Measurements from ENCODE around the gene CDT1.
A peak's percentile ranks its signal among the peaks of the same experiment; 100 is the strongest.

The CDT1 gene

DNA sequence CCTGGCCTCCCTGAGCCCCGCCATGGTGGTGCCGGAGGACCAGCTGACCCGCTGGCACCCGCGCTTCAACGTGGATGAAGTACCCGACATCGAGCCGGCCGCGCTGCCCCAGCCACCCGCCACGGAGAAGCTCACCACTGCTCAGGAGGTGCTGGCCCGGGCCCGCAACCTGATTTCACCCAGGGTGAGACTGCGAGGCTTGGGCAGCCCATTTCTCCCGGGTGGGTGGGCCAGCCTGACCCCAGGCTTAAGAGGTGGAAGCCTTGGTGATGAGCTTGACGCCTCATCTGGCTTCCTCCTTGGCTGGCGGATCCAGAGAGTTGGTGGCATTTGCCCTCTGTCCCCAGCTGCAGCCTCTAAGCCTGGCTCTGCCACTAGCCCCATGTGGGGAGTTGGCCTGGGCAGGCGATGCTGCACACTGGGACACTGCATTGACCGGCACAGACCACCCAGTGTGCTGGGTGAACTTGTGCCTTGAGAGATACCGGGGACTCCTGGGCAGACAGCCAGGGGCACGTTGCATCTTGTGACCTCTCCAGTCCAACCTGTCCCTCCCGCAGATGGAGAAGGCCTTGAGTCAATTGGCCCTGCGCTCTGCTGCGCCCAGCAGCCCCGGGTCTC, 3.0 kb downstream of the CDT1 start:
- Histone ChIP-seq H3K9me3 (replicated peaks in 1 of 2; ENCODE audit: control insufficient read depth in 2 of 2, insufficient read depth in 1 of 2, low read depth in 1 of 2, low read length in 2 of 2) (peaks cover 0 to 2% of the 10 kb centered on the region in 2 donors), H3K4me2 (ENCODE audit: insufficient read depth, low read length, poor library complexity, severe bottlenecking) (no peak overlapping the region), H3K9ac (ENCODE audit: low read depth, low read length, poor library complexity) (peak overlapping the region; percentile 30), H4K91ac (ENCODE audit: low read depth, low read length, poor library complexity) (no peak overlapping the region), H3K23ac (ENCODE audit: low read depth, low read length, poor library complexity) (peak overlapping the region; percentile 50), H3K27ac (replicated peaks; ENCODE audit: low read length) (peak overlapping the region; percentile 46), H4K8ac (ENCODE audit: low read depth, low read length) (peak overlapping the region; percentile 48), H3K79me1 (ENCODE audit: low read depth, low read length) (peaks cover 53% of the 10 kb centered on the region), H3K18ac (ENCODE audit: low read length) (no peak overlapping the region), H3K4me1 (ENCODE audit: control insufficient read depth in 2 of 2, insufficient read depth in 1 of 2, low read depth in 1 of 2, low read length in 2 of 2) (peaks cover 17 to 21% of the 10 kb centered on the region in 2 donors), H2BK12ac (ENCODE audit: low read length) (no peak overlapping the region), H2AFZ (ENCODE audit: low read length) (no peak overlapping the region), H2BK15ac (ENCODE audit: low read length) (no peak overlapping the region), H3K4ac (ENCODE audit: low read length) (no peak overlapping the region), H2AK5ac (ENCODE audit: low read depth, low read length) (no peak overlapping the region), H2BK5ac (ENCODE audit: low read length) (peak overlapping the region; percentile 82), H3K27me3 (ENCODE audit: control insufficient read depth in 3 of 3, insufficient read depth in 3 of 3, low read depth in 1 of 3, low read length in 3 of 3) (no peaks in the 10 kb centered on the region), H3K4me3 (ENCODE audit: low read length in 2 of 2) (no peak overlapping the region), H2BK120ac (ENCODE audit: low read depth, low read length) (no peak overlapping the region), H3K36me3 (replicated peaks in 1 of 2; ENCODE audit: control insufficient read depth in 2 of 2, insufficient read depth in 2 of 2, low read length in 2 of 2) (peaks cover 52 to 62% of the 10 kb centered on the region in 2 donors), H3K14ac (ENCODE audit: low read length) (no peak overlapping the region)
- no CpG with 5 or more reads among the region's 27 CpGs for WGBS, 2 donors (ENCODE audit: extremely low coverage in 2 of 2, insufficient read length in 2 of 2, insufficient replicate concordance in 1 of 2)
- no peak for DNase-seq (ENCODE audit: low spot score)

DNA sequence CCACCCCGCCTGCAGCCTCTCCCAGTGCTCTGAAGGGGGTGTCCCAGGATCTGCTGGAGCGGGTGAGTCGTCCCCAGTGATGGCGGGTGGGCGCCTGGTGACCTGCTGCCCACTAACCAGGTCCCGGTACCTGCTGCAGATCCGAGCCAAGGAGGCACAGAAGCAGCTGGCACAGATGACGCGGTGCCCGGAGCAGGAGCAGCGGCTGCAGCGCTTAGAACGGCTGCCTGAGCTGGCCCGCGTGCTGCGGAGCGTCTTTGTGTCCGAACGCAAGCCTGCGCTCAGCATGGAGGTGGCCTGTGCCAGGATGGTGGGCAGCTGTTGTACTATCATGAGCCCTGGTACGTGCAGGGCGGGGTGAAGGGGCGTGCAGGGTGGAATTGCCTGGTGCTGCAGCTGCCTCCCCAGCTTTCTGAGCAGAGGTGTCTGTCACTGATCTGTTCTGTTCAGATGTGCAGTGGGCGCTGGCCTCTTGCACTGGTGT, 3.6 kb downstream of the CDT1 start:
- no peak overlapping the region for H2AK5ac ChIP-seq (ENCODE audit: low read depth, low read length)
- no peak overlapping the region for H3K18ac ChIP-seq (ENCODE audit: low read length)
- peak overlapping the region; percentile 50 for H3K23ac ChIP-seq (ENCODE audit: low read depth, low read length, poor library complexity)
- H2AFZ ChIP-seq (ENCODE audit: low read length): no peak overlapping the region
- no peak overlapping the region for H4K91ac ChIP-seq (ENCODE audit: low read depth, low read length, poor library complexity)
- peaks cover 52 to 62% of the 10 kb centered on the region in 2 donors for H3K36me3 ChIP-seq (replicated peaks in 1 of 2; ENCODE audit: control insufficient read depth in 2 of 2, insufficient read depth in 2 of 2, low read length in 2 of 2)
- no peak overlapping the region for H2BK12ac ChIP-seq (ENCODE audit: low read length)
- H3K4ac ChIP-seq (ENCODE audit: low read length): no peak overlapping the region
- no CpG with 5 or more reads among the region's 24 CpGs for WGBS, 2 donors (ENCODE audit: extremely low coverage in 2 of 2, insufficient read length in 2 of 2, insufficient replicate concordance in 1 of 2)
- H3K79me1 ChIP-seq (ENCODE audit: low read depth, low read length): peaks cover 53% of the 10 kb centered on the region
- no peak overlapping the region for H3K4me2 ChIP-seq (ENCODE audit: insufficient read depth, low read length, poor library complexity, severe bottlenecking)
- H3K27me3 ChIP-seq (ENCODE audit: control insufficient read depth in 3 of 3, insufficient read depth in 3 of 3, low read depth in 1 of 3, low read length in 3 of 3): no peaks in the 10 kb centered on the region
- H2BK15ac ChIP-seq (ENCODE audit: low read length): no peak overlapping the region
- peak overlapping the region; percentile 46 for H3K27ac ChIP-seq (replicated peaks; ENCODE audit: low read length)
- no peak overlapping the region for H3K9ac ChIP-seq (ENCODE audit: low read depth, low read length, poor library complexity)
- H3K14ac ChIP-seq (ENCODE audit: low read length): no peak overlapping the region
- H4K8ac ChIP-seq (ENCODE audit: low read depth, low read length): peak overlapping the region; percentile 65
- peaks cover 17 to 21% of the 10 kb centered on the region in 2 donors for H3K4me1 ChIP-seq (ENCODE audit: control insufficient read depth in 2 of 2, insufficient read depth in 1 of 2, low read depth in 1 of 2, low read length in 2 of 2)
- H2BK5ac ChIP-seq (ENCODE audit: low read length): no peak overlapping the region
- H3K9me3 ChIP-seq (replicated peaks in 1 of 2; ENCODE audit: control insufficient read depth in 2 of 2, insufficient read depth in 1 of 2, low read depth in 1 of 2, low read length in 2 of 2): peaks cover 2 to 3% of the 10 kb centered on the region in 2 donors
- no peak overlapping the region for H3K4me3 ChIP-seq (ENCODE audit: low read length in 2 of 2)
- DNase-seq (ENCODE audit: low spot score): no peak
- H2BK120ac ChIP-seq (ENCODE audit: low read depth, low read length): no peak overlapping the region

DNA sequence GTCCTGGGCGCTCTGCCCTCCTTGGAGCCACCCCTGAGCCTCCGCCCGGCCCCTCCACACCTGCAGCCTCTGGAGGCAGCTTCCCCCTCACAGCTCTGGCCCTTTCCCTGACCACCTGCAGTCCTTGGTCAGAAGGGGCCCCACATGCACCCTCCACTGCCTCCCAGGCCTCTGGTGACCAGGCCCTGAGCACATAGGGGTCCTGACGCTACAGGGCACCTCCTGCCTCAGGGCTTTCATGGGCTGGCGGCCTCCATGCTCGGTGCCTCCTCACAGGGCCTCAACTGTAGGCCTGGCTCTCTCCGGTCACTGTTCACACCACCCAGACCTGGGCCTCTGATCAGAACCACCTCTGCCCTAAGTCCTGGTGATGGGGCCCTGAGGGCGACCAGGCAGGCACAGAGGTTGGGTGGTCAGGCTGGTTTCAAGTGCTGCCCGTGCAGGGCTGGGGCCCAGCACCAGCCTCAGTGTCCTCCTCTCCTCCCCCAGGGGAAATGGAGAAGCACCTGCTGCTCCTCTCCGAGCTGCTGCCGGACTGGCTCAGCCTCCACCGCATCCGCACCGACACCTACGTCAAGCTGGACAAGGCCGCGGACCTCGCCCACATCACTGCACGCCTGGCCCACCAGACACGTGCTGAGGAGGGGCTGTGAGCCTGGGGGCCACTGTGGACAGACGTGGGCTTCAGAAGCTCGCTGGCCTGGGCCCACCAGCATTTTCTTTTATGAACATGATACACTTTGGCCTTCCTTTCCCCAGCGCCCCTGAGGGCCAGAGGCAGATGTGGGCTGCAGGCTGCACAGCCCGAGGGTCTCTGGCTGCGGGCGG, 4.3 kb downstream of the CDT1 start:
- Histone ChIP-seq H2AK5ac (ENCODE audit: low read depth, low read length) (no peak overlapping the region), H2BK5ac (ENCODE audit: low read length) (peak overlapping the region; percentile 39), H3K4me2 (ENCODE audit: insufficient read depth, low read length, poor library complexity, severe bottlenecking) (no peak overlapping the region), H2BK12ac (ENCODE audit: low read length) (no peak overlapping the region), H3K4me1 (ENCODE audit: control insufficient read depth in 2 of 2, insufficient read depth in 1 of 2, low read depth in 1 of 2, low read length in 2 of 2) (peaks cover 17 to 21% of the 10 kb centered on the region in 2 donors), H2BK120ac (ENCODE audit: low read depth, low read length) (no peak overlapping the region), H2BK15ac (ENCODE audit: low read length) (no peak overlapping the region), H3K9ac (ENCODE audit: low read depth, low read length, poor library complexity) (peak overlapping the region; percentile 50), H4K91ac (ENCODE audit: low read depth, low read length, poor library complexity) (no peak overlapping the region), H3K14ac (ENCODE audit: low read length) (no peak overlapping the region), H3K9me3 (replicated peaks in 1 of 2; ENCODE audit: control insufficient read depth in 2 of 2, insufficient read depth in 1 of 2, low read depth in 1 of 2, low read length in 2 of 2) (peaks cover 2 to 8% of the 10 kb centered on the region in 2 donors), H3K18ac (ENCODE audit: low read length) (no peak overlapping the region), H3K27ac (replicated peaks; ENCODE audit: low read length) (no peak overlapping the region), H3K27me3 (ENCODE audit: control insufficient read depth in 3 of 3, insufficient read depth in 3 of 3, low read depth in 1 of 3, low read length in 3 of 3) (no peaks in the 10 kb centered on the region), H4K8ac (ENCODE audit: low read depth, low read length) (no peak overlapping the region), H2AFZ (ENCODE audit: low read length) (no peak overlapping the region), H3K4ac (ENCODE audit: low read length) (no peak overlapping the region), H3K79me1 (ENCODE audit: low read depth, low read length) (peaks cover 53% of the 10 kb centered on the region), H3K23ac (ENCODE audit: low read depth, low read length, poor library complexity) (peak overlapping the region; percentile 44), H3K4me3 (ENCODE audit: low read length in 2 of 2) (no peak overlapping the region), H3K36me3 (replicated peaks in 1 of 2; ENCODE audit: control insufficient read depth in 2 of 2, insufficient read depth in 2 of 2, low read length in 2 of 2) (peaks cover 52 to 62% of the 10 kb centered on the region in 2 donors)
- no CpG with 5 or more reads among the region's 26 CpGs for WGBS, 2 donors (ENCODE audit: extremely low coverage in 2 of 2, insufficient read length in 2 of 2, insufficient replicate concordance in 1 of 2)
- no peak for DNase-seq (ENCODE audit: low spot score)

DNA sequence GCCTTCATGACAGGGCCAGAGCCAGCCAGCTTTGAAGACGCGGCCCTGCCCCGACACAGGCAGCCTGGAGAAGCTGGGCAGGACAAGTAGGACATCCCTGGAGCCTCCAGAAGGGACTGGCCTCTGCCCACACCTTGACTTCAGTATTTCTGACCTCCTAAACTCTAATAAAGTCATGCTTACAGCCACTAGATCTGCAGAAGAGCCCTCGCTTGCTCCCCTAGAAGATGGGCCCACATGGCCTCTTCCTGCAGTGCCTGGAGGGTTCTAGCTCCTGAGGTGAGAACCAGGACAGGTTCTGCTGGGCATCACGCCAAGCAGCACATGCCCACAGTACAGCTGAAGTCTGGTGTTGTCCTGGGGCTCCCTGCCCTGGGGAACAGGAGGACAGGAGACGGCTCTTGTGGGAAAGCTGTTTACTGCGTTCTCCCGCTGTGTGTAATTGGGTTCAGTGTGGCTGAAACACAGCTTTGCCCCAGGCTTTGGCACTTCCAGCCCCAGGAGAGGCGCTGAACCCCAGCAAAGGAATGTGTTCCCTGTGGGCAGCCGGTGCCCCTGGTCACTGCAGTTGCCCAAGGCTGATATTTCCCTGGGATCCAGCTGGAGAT, 5.6 kb downstream of the CDT1 start:
- H2BK5ac ChIP-seq (ENCODE audit: low read length): no peak overlapping the region
- H3K27ac ChIP-seq (replicated peaks; ENCODE audit: low read length): no peak overlapping the region
- peaks cover 17 to 19% of the 10 kb centered on the region in 2 donors for H3K4me1 ChIP-seq (ENCODE audit: control insufficient read depth in 2 of 2, insufficient read depth in 1 of 2, low read depth in 1 of 2, low read length in 2 of 2)
- no peak overlapping the region for H3K4me2 ChIP-seq (ENCODE audit: insufficient read depth, low read length, poor library complexity, severe bottlenecking)
- no CpG with 5 or more reads among the region's 10 CpGs for WGBS, 2 donors (ENCODE audit: extremely low coverage in 2 of 2, insufficient read length in 2 of 2, insufficient replicate concordance in 1 of 2)
- H3K18ac ChIP-seq (ENCODE audit: low read length): no peak overlapping the region
- H3K4me3 ChIP-seq (ENCODE audit: low read length in 2 of 2): no peak overlapping the region
- no peak for DNase-seq (ENCODE audit: low spot score)
- no peak overlapping the region for H2AFZ ChIP-seq (ENCODE audit: low read length)
- no peak overlapping the region for H4K8ac ChIP-seq (ENCODE audit: low read depth, low read length)
- peaks cover 50% of the 10 kb centered on the region for H3K79me1 ChIP-seq (ENCODE audit: low read depth, low read length)
- no peak overlapping the region for H2AK5ac ChIP-seq (ENCODE audit: low read depth, low read length)
- no peak overlapping the region for H2BK15ac ChIP-seq (ENCODE audit: low read length)
- no peak overlapping the region for H3K14ac ChIP-seq (ENCODE audit: low read length)
- no peak overlapping the region for H3K9ac ChIP-seq (ENCODE audit: low read depth, low read length, poor library complexity)
- H3K4ac ChIP-seq (ENCODE audit: low read length): no peak overlapping the region
- H3K23ac ChIP-seq (ENCODE audit: low read depth, low read length, poor library complexity): peak overlapping the region; percentile 22
- peaks cover 52 to 62% of the 10 kb centered on the region in 2 donors for H3K36me3 ChIP-seq (replicated peaks in 1 of 2; ENCODE audit: control insufficient read depth in 2 of 2, insufficient read depth in 2 of 2, low read length in 2 of 2)
- H3K27me3 ChIP-seq (ENCODE audit: control insufficient read depth in 3 of 3, insufficient read depth in 3 of 3, low read depth in 1 of 3, low read length in 3 of 3): no peaks in the 10 kb centered on the region
- H4K91ac ChIP-seq (ENCODE audit: low read depth, low read length, poor library complexity): no peak overlapping the region
- no peak overlapping the region for H2BK12ac ChIP-seq (ENCODE audit: low read length)
- peaks cover 2 to 8% of the 10 kb centered on the region in 2 donors for H3K9me3 ChIP-seq (replicated peaks in 1 of 2; ENCODE audit: control insufficient read depth in 2 of 2, insufficient read depth in 1 of 2, low read depth in 1 of 2, low read length in 2 of 2)
- H2BK120ac ChIP-seq (ENCODE audit: low read depth, low read length): no peak overlapping the region

All from neuronal stem cell (in vitro differentiated cells).